ENCODE measurements around the gene CAMTA1. TPM values are rescaled to one million over a fixed set of nuclear protein-coding genes. Genes with fewer than 3 reads are reported as not detected.

CAMTA1 gene
- total RNA-seq, 1 experiment from 2014 or later: 69.5 TPM

DNA sequence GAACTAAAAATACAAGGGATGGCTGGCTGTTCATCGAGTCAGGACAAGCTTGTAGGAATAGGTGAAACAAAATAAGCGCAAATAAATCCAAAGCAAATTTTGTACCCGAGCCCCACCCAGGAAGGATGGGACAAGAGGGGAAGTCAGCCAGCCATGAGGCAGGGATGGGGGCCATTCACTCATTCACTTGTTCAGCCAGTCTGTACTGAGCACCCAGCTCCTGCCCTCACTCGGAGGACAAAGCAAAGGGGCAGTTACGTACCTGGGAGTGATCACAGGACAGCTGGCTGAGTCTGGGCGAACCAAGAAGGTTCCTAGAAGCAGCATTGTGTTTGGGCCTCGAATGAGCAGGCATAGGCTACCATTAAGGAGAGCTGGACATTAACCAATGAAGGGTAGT is 891.9 kb downstream of the CAMTA1 start:
- no TSS peak for BruUV-seq (replicated peaks)
- Histone ChIP-seq H3K79me2 (ENCODE audit: insufficient read depth, low read length) (no peaks in the 10 kb centered on the region), H3K9me3 (ENCODE audit: control insufficient read depth in 1 of 2, insufficient read depth in 1 of 2, low read depth in 1 of 2, low read length in 2 of 2) (no peaks in the 10 kb centered on the region), H3K27ac (ENCODE audit: low read depth, low read length) (no peak overlapping the region), H3K4me2 (ENCODE audit: low read length) (no peak overlapping the region), H3K9me2 (ENCODE audit: insufficient read depth) (no peaks in the 10 kb centered on the region), H3K4me3 (replicated peaks in 1 of 2; ENCODE audit: low read depth in 1 of 2, low read length in 2 of 2) (no peak overlapping the region), H3K4me1 (ENCODE audit: control insufficient read depth in 1 of 2, insufficient read depth in 2 of 2, low read length in 2 of 2) (peaks cover 0 to 7% of the 10 kb centered on the region in 2 experiments; a peak in 1 of 4 replicates), H3K27me3 (ENCODE audit: insufficient read depth, low read length) (no peaks in the 10 kb centered on the region), H2AFZ (ENCODE audit: low read depth, low read length, poor library complexity, severe bottlenecking) (no peak overlapping the region), H4K20me1 (ENCODE audit: insufficient read depth) (no peaks in the 10 kb centered on the region), H3K36me3 (ENCODE audit: control insufficient read depth in 1 of 2, insufficient read depth in 2 of 2, low read length in 2 of 2) (no peaks in the 10 kb centered on the region), H3K9ac (ENCODE audit: low read length) (no peak overlapping the region)
- ChIA-PET POLR2A (no interaction called here), CTCF (no interaction called here), RAD21 (ENCODE audit: low non-redundant PET in 1 of 2, low total read pairs in 2 of 2, uncharacterized antibody in 2 of 2, unreplicated experiment in 2 of 2) (no interaction called here)
- TF ChIP-seq, protein P1, sequence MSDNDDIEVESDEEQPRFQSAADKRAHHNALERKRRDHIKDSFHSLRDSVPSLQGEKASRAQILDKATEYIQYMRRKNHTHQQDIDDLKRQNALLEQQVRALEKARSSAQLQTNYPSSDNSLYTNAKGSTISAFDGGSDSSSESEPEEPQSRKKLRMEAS (IDR thresholded peaks at IDR 0.05): no peak
- TF ChIP-seq ELF1 (IDR thresholded peaks at IDR 0.05; ENCODE audit: borderline replicate concordance, low read depth) (no peak), FOSL1 (IDR thresholded peaks at IDR 0.05; ENCODE audit: low read depth) (no peak), EZH2 (IDR thresholded peaks at IDR 0.05) (no peak), CBX3 (IDR thresholded peaks at IDR 0.05; ENCODE audit: low read depth) (no peak), POLR2AphosphoS5 (IDR thresholded peaks at IDR 0.05; ENCODE audit: low read depth, low read length) (no peak), ZNF274 (IDR thresholded peaks at IDR 0.05; ENCODE audit: low read depth, low read length) (no peak)
- ATAC-seq: no peak
- DNase-seq (ENCODE audit: low read depth, low spot score): no peak
- intact Hi-C loops (cut with micrococcal nuclease): no loop called here

DNA sequence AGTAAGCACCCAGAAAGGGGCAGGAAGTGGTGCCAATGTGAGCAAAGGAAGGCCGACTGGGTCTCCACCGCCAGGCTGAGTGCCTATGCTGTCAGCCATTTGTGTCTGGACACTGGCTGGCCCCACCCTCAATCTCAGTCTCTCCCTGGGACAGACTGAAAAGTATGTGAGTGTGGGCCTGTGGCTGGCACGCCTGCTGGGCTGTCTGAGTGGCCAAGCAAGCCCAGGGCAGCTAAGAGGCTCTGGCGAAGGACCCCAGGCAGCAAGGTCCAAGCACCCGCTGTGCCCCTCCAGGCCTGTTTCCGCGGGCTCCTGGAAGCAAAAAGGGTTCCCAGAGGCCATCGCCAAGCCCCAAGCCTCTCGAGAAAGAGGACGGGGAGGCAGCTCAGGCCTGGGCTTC is 892.6 kb downstream of the CAMTA1 start:
- no peak overlapping the region for H3K9ac ChIP-seq (ENCODE audit: low read length)
- no peaks in the 10 kb centered on the region for H3K27me3 ChIP-seq (ENCODE audit: insufficient read depth, low read length)
- no peaks in the 10 kb centered on the region for H3K79me2 ChIP-seq (ENCODE audit: insufficient read depth, low read length)
- CTCF ChIA-PET: no interaction called here
- H4K20me1 ChIP-seq (ENCODE audit: insufficient read depth): no peaks in the 10 kb centered on the region
- H2AFZ ChIP-seq (ENCODE audit: low read depth, low read length, poor library complexity, severe bottlenecking): no peak overlapping the region
- H3K4me2 ChIP-seq (ENCODE audit: low read length): no peak overlapping the region
- H3K9me3 ChIP-seq (ENCODE audit: control insufficient read depth in 1 of 2, insufficient read depth in 1 of 2, low read depth in 1 of 2, low read length in 2 of 2): no peaks in the 10 kb centered on the region
- H3K27ac ChIP-seq (ENCODE audit: low read depth, low read length): no peak overlapping the region
- peaks cover 0 to 7% of the 10 kb centered on the region in 2 experiments; a peak in 1 of 4 replicates for H3K4me1 ChIP-seq (ENCODE audit: control insufficient read depth in 1 of 2, insufficient read depth in 2 of 2, low read length in 2 of 2)
- RAD21 ChIA-PET (ENCODE audit: low non-redundant PET in 1 of 2, low total read pairs in 2 of 2, uncharacterized antibody in 2 of 2, unreplicated experiment in 2 of 2): no interaction called here
- POLR2A ChIA-PET: no interaction called here
- BruUV-seq (replicated peaks): no TSS peak
- H3K4me3 ChIP-seq (replicated peaks in 1 of 2; ENCODE audit: low read depth in 1 of 2, low read length in 2 of 2): no peak overlapping the region
- H3K9me2 ChIP-seq (ENCODE audit: insufficient read depth): no peaks in the 10 kb centered on the region
- ATAC-seq (no peak), DNase-seq (ENCODE audit: low read depth, low spot score) (no peak)
- intact Hi-C loops (cut with micrococcal nuclease): no loop called here
- no peaks in the 10 kb centered on the region for H3K36me3 ChIP-seq (ENCODE audit: control insufficient read depth in 1 of 2, insufficient read depth in 2 of 2, low read length in 2 of 2)
- TF ChIP-seq RAD21 (IDR thresholded peaks at IDR 0.05; ENCODE audit: low read depth) (no peak), CBX3 (IDR thresholded peaks at IDR 0.05; ENCODE audit: low read depth) (no peak), EZH2 (IDR thresholded peaks at IDR 0.05) (no peak), FOSL1 (IDR thresholded peaks at IDR 0.05; ENCODE audit: low read depth) (no peak), ZNF274 (IDR thresholded peaks at IDR 0.05; ENCODE audit: low read depth, low read length) (no peak), YY1 (IDR thresholded peaks at IDR 0.05; ENCODE audit: extremely low read depth, insufficient replicate concordance, low read depth, low read length) (no peak), CEBPB (IDR thresholded peaks at IDR 0.05; ENCODE audit: low read depth) (no peak), ELF1 (IDR thresholded peaks at IDR 0.05; ENCODE audit: borderline replicate concordance, low read depth) (no peak), TCF7L2 (IDR thresholded peaks at IDR 0.05; ENCODE audit: borderline replicate concordance, extremely low read depth, insufficient read depth, insufficient read length) (no peak), ZFX (IDR thresholded peaks at IDR 0.05) (no peak), SRF (IDR thresholded peaks at IDR 0.05; ENCODE audit: low read depth) (no peak), JUND (IDR thresholded peaks at IDR 0.05) (no peak), POLR2A (IDR thresholded peaks at IDR 0.05; ENCODE audit: borderline replicate concordance, extremely low read depth, insufficient read depth, insufficient read length) (no peak)
- TF ChIP-seq, protein P2, sequence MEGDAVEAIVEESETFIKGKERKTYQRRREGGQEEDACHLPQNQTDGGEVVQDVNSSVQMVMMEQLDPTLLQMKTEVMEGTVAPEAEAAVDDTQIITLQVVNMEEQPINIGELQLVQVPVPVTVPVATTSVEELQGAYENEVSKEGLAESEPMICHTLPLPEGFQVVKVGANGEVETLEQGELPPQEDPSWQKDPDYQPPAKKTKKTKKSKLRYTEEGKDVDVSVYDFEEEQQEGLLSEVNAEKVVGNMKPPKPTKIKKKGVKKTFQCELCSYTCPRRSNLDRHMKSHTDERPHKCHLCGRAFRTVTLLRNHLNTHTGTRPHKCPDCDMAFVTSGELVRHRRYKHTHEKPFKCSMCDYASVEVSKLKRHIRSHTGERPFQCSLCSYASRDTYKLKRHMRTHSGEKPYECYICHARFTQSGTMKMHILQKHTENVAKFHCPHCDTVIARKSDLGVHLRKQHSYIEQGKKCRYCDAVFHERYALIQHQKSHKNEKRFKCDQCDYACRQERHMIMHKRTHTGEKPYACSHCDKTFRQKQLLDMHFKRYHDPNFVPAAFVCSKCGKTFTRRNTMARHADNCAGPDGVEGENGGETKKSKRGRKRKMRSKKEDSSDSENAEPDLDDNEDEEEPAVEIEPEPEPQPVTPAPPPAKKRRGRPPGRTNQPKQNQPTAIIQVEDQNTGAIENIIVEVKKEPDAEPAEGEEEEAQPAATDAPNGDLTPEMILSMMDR (IDR thresholded peaks at IDR 0.05 in 2 of 3, conservative IDR thresholded peaks at IDR 0.05 in 1 of 3; ENCODE audit: borderline replicate concordance in 1 of 3, insufficient read depth in 1 of 3, low read depth in 2 of 3, low read length in 2 of 3): no peak
- TF ChIP-seq, protein P3, sequence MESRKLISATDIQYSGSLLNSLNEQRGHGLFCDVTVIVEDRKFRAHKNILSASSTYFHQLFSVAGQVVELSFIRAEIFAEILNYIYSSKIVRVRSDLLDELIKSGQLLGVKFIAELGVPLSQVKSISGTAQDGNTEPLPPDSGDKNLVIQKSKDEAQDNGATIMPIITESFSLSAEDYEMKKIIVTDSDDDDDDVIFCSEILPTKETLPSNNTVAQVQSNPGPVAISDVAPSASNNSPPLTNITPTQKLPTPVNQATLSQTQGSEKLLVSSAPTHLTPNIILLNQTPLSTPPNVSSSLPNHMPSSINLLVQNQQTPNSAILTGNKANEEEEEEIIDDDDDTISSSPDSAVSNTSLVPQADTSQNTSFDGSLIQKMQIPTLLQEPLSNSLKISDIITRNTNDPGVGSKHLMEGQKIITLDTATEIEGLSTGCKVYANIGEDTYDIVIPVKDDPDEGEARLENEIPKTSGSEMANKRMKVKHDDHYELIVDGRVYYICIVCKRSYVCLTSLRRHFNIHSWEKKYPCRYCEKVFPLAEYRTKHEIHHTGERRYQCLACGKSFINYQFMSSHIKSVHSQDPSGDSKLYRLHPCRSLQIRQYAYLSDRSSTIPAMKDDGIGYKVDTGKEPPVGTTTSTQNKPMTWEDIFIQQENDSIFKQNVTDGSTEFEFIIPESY (IDR thresholded peaks at IDR 0.05; ENCODE audit: extremely low read depth, insufficient replicate concordance, low read length): no peak

All from HCT116 (cell line).